OCI-LY3 (cell line): ENCODE data around the gene TMEM127.

ENCODE experiments used
- H2AFZ ChIP-seq: fragments of 200-600, 300-600 bp; shearing (Covaris generic); 2 replicates; pipeline ENCODE4 v1.6.0; 2014; ENCODE audit warnings: antibody characterized with exemption, low read depth, low read length
- H3K27ac ChIP-seq: fragments of 200-600, 300-600 bp; sonication (generic); 2 replicates; pipeline ENCODE4 v1.5.1; 2014; ENCODE audit warnings: mild to moderate bottlenecking, low read length, moderate library complexity, mixed read lengths
- H3K27me3 ChIP-seq: fragments of 200-600, 300-600 bp; sonication (generic); 2 replicates; pipeline ENCODE4 v1.6.1; 2014; ENCODE audit warnings: low read depth, low read length, mixed read lengths
- H3K36me3 ChIP-seq: fragments of 200-600, 300-600 bp; sonication (generic); replicated peaks from 2 replicates; pipeline ENCODE3; 2014; ENCODE audit warnings: low read depth, low read length, mixed read lengths
- H3K4me1 ChIP-seq: fragments of 300-600, 200-600 bp; sonication (generic); 2 replicates; pipeline ENCODE4 v1.6.1; 2014; ENCODE audit warnings: low read length, mixed read lengths
- H3K4me2 ChIP-seq: fragments of 200-600, 300-600 bp; sonication (generic); 2 replicates; pipeline ENCODE4 v1.6.1; 2014; ENCODE audit warnings: low read length, mixed read lengths
- H3K4me3 ChIP-seq: fragments of 300-600, 200-600 bp; sonication (generic); 2 replicates; pipeline ENCODE4 v1.5.1; 2014; ENCODE audit warnings: antibody characterized with exemption, mild to moderate bottlenecking, low read length, moderate library complexity
- H3K79me2 ChIP-seq: fragments of 300-600, 200-600 bp; shearing (Covaris generic); 2 replicates; pipeline ENCODE4 v1.6.1; 2014; ENCODE audit warnings: mild to moderate bottlenecking, low read length, mixed read lengths
- H3K9ac ChIP-seq: fragments of 300-600, 200-600 bp; shearing (Covaris generic); 2 replicates; pipeline ENCODE4 v1.6.0; 2014; ENCODE audit warnings: mild to moderate bottlenecking, low read length, moderate library complexity
- H3K9me3 ChIP-seq: fragments of 200-600, 300-600 bp; shearing (Covaris generic); 2 replicates; pipeline ENCODE4 v1.6.1; 2014; ENCODE audit warnings: low read length, mixed read lengths; ENCODE audit not compliant: insufficient read depth
- H4K20me1 ChIP-seq: fragments of 200-600, 300-600 bp; sonication (generic); 2 replicates; pipeline ENCODE4 v1.6.1; 2016; ENCODE audit warnings: low read length, mixed read lengths; ENCODE audit not compliant: insufficient read depth
- CTCF ChIP-seq: fragments of 200-600, 300-600 bp; sonication (generic); IDR thresholded peaks from 2 replicates; pipeline ENCODE4 v1.5.1; 2014; ENCODE audit warnings: antibody characterized with exemption, low read length, low read depth
- EZH2phosphoT487 ChIP-seq: fragments of 200-600 bp; shearing (Covaris generic); IDR thresholded peaks from 2 replicates; pipeline ENCODE4 v1.6.1; 2018; ENCODE audit warnings: antibody characterized with exemption, mixed run types, low read depth

The TMEM127 gene

GRCh38 chr2:96265840-96266679 is at the start of gene TMEM127, which contains the start of gene CIAO1:
TMEM127 (minus strand) TSS chr2:96265997; CDS start chr2:96265381, 616 bp downstream.
CIAO1 (plus strand) TSS chr2:96266225; CDS start chr2:96266351, 126 bp downstream.
- H3K79me2 ChIP-seq, result peaks cover 43% of the 10 kb centered on the region
- H3K9ac ChIP-seq, result peak within 1 kb of the TSS; percentile 92
- H3K4me2 ChIP-seq, result peak within 1 kb of the TSS; percentile 96
- peak within 1 kb of the TSS; percentile 46 for H2AFZ ChIP-seq
- H3K4me3 ChIP-seq, result peak within 1 kb of the TSS; percentile 96
- no peaks in the 10 kb centered on the region for H3K27me3 ChIP-seq
- peaks cover 31% of the 10 kb centered on the region for H3K36me3 ChIP-seq
- H4K20me1 ChIP-seq, result peaks cover 10% of the 10 kb centered on the region; the same call in 1 of the 2 replicates
- no peak for TF ChIP-seq CTCF
- no peak for TF ChIP-seq EZH2phosphoT487
- no peaks in the 10 kb centered on the region for H3K9me3 ChIP-seq
- H3K4me1 ChIP-seq, result peaks cover 14% of the 10 kb centered on the region
- H3K27ac ChIP-seq, result peak within 1 kb of the TSS; percentile 42

GRCh38 chr2:96315005-96315399 is 49.2 kb upstream of the TMEM127 start:
- Histone ChIP-seq H3K27me3 (no peaks in the 10 kb centered on the region), H3K79me2 (no peaks in the 10 kb centered on the region), H3K4me1 (peaks cover 4% of the 10 kb centered on the region; the same call in 1 of the 2 replicates), H3K4me2 (no peak overlapping the region), H4K20me1 (no peaks in the 10 kb centered on the region), H3K4me3 (no peak overlapping the region), H3K27ac (no peak overlapping the region), H3K36me3 (no peaks in the 10 kb centered on the region), H3K9me3 (no peaks in the 10 kb centered on the region), H3K9ac (no peak overlapping the region), H2AFZ (no peak overlapping the region)
- TF ChIP-seq EZH2phosphoT487, result no peak
- no peak for TF ChIP-seq CTCF

- peaks cover 9% of the 10 kb centered on the region for H3K36me3 ChIP-seq
Observed at GRCh38 chr2:96308248-96308647, 42.5 kb upstream of the TMEM127 start.

More at GRCh38 chr2:96308248-96308647, 42.5 kb upstream of the TMEM127 start:
- TF ChIP-seq CTCF, result no peak
- TF ChIP-seq EZH2phosphoT487, result no peak
- H3K4me1 ChIP-seq, result peaks cover 13% of the 10 kb centered on the region
- H3K4me2 ChIP-seq, result no peak overlapping the region
- no peaks in the 10 kb centered on the region for H3K9me3 ChIP-seq
- no peak overlapping the region for H3K4me3 ChIP-seq
- no peak overlapping the region for H3K9ac ChIP-seq
- peaks cover 30% of the 10 kb centered on the region for H3K79me2 ChIP-seq
- H3K27ac ChIP-seq, result no peak overlapping the region
- H3K27me3 ChIP-seq, result no peaks in the 10 kb centered on the region
- no peak overlapping the region for H2AFZ ChIP-seq
- H4K20me1 ChIP-seq, result no peaks in the 10 kb centered on the region
